HG02852 (cell line): ENCODE results near the gene TKT.
A peak's percentile ranks its signal among the peaks of the same experiment; 100 is the strongest.

Experiments
- ATAC-seq: cut with Tn5 transposase; IDR thresholded peaks from one replicate; pipeline ENCODE4 v1.9.1; 2021; ENCODE audit warnings: mild to moderate bottlenecking, moderate library complexity; ENCODE audit not compliant: unreplicated experiment

Gene TKT

DNA sequence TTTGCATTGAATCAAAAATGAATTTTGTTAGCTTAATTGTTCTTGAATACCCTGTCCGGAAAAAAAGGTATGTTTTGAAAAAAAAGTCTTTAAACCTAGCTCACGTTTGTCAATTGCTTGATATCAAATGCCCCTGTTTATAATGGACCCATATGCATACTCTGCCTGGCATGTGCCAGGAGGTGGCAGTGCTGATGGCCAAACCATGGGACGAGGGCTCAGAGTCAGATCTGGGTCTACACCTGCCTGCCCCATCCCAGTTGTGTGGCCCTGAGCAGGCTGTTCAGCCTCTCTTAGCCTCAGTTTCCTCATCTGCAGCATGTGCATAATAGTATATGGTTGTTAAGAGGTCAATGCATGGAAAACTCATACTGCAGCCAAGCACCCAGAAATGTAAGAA, 56.0 kb downstream of the TKT start:
- ATAC-seq, result no peak

DNA sequence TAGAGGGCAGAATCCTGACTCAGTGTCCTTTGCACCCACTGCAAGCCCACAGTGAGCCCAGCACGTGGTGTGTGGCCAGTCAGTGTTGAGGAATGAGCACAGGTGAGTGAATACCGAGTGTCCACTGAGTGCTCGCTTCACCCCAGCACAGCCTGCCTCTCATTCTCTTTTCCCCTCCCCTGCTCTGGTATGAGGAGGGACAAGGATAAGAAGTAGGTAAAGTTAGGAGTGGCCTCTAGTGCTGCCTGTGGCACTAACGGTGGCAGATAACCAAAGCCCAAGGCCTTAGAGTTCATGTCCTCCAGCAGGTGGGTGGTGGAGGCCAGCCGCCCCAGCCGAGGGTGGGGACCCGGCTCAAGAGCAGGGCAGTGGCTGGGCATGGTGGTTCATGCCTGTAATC, 56.8 kb downstream of the TKT start:
- ATAC-seq, result no peak

DNA sequence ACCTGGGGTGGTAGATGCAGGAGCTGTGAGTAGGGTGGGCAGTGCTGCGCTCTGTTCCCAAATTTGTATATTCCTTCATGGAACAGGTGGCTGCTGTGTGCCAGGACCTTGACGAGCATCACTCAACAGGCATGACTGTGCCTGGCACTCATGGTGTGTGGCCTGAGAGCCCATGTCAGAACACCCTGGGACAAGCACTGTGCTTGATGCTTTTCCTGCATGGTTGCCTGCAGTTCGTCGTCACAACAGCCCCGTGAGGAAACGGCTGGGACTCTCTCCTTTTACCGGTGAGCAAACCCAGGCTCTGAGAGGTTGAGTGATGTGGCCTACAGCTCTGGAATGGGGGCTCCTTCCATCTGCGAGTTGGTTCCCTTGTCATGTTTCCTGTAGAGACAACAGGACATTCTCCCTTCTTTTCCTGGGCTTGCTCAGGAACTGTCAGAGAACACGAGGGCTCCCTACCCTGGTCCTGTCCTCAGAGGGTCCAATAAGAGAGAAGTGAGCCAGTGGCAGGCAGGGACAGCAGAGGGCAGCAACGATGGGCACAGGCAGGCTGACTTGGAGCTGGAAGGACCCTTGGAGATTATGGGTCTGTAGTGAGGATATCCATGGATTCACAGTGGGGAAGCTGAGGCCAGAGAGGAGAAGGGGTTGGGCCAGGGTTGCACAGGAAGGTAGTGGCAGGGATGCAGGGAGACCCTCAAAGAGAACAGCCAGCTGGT, 57.4 kb downstream of the TKT start:
- ATAC-seq, result no peak

DNA sequence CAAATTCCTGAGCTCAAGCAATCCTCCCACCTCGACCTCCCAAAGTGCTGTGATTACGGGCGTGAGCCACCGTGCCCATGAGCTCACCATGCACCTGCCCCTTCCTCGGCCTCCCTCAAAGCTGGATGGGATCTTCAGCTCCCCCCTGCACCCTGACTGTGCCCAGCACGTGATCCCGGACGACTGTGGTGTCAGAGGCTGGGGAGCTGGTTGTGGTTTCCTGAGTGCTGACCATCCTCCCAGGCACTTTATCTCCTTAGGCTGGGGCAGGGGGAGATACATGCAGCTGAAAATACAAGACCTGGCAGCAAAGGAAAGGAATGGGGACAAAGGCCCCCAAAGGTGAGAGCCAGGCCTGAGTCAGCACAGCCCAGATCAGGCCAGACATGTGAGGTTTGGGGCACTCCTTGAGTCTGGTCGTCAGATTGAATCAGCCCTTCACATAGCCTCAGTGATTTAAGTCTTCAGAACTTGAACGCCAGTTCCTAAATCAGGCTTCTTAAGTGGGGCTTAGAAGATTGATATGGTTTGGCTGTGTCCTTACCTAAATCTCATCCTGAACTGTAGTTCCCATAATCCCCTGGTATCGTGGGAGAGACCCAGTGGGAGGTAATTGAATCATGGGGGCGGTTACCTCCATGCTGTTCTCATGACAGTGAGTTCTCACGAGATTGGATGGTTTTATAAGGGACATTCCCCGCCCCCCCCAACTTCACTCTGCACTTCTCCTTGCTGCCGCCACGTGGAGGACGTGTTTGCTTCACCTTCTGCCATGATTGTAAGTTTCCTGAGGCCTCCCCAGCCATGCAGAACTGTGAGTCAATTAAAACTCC, 59.0 kb downstream of the TKT start:
- peak; percentile 37 for ATAC-seq

DNA sequence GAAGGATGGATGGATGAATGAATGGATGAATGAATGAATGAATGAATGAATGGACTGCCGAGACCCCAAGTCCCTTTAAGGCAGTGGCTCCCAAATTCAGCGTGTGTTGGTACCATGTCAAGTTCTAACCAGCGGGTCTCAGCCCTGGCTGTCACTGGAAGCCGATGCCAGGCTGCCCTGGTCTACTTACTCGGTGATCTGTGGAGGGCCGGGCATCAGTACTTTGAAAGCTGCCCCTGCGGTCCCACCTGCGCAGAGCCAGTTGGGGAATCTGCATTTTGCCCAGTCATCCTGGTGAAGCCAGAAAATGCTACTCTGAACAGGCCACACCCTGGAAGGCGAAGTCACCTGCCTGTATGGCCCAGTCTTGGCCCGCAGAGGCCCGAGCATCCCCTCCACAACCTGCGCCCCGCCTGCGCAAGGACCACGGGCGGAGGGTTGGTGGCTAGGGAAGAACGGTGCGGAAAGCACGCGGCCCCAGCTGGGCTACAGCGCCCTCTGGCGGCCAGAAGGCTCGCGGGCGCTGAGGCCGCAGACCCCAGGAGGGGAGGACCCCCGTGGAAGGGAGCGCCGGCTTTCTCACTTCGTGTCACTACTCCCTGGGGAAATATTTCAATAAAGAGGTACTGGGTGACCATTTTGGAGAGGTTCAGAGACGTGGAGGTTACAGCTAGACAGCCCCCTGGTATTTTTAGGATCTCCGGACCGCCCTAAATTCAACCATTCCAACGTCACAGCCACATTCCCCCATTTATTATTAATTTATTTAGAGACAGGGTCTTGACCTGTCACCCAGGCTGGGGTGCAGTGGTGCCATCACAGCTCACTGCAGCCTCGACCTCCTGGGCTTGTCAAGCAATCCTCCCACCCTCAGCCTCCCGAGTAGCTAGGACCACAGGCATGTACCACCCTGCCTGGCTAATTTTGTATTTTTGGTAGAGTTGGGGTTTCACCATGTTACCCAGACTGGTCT, 59.9 kb downstream of the TKT start:
- ATAC-seq, result peak; percentile 33

DNA sequence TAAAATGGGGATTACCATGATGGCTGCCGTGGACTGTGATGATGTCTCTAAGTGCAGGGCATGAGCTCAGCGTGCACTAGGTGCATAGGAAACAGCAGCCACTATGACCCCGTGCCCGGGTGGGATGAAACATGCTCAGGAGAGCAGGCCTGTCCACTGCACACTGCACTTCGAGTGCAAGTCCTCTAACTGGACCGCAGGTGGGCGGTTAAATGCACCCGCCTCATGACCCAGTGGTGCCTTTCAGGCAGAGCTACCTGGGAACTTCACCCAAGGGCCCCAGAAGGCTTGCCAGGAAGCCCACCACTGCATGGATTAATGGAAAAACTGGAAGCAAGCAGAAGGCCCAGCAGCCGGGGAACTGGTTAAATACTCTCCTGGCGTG, 60.8 kb downstream of the TKT start:
- ATAC-seq, result no peak

DNA sequence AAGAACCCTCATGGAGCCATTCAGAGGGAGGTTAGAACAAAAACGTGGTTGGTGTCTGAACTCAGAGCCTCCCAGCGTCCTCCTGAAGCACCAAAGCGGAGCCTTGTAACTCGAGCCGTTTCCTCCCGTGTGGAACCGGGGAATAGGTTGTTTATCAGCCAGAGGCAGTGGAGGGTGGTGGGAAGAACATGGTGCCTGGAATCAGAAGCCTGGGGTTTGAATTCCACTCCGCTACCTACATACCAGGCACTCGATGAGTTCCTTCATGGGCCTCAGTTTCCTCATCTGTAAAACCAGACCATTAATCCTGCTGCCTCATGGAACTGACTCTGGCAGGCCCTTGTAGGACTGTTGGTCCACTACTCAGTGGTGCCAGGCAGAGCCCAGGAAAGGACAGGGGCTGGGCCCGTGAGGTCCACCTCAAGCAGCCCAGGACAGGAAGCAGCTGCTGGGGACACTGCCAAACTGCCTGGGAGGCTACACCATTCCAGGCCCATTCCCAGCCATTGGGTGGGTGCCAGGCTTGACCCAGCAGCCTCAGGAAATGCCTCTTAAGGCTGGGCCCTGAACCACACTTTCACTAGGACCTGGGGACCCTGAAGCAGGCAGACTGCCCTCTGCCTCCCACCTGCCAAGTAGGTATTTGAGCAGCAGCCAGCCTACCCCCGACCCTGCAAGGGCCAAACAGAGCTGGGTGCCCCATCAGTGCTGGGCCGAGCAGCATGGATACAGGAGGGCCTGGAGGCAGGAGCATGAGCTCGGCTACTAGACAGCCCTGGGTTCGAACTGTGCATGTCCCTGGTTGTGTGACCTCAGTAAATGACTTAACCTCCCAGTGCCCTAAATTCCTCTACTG, 61.4 kb downstream of the TKT start:
- no peak for ATAC-seq

DNA sequence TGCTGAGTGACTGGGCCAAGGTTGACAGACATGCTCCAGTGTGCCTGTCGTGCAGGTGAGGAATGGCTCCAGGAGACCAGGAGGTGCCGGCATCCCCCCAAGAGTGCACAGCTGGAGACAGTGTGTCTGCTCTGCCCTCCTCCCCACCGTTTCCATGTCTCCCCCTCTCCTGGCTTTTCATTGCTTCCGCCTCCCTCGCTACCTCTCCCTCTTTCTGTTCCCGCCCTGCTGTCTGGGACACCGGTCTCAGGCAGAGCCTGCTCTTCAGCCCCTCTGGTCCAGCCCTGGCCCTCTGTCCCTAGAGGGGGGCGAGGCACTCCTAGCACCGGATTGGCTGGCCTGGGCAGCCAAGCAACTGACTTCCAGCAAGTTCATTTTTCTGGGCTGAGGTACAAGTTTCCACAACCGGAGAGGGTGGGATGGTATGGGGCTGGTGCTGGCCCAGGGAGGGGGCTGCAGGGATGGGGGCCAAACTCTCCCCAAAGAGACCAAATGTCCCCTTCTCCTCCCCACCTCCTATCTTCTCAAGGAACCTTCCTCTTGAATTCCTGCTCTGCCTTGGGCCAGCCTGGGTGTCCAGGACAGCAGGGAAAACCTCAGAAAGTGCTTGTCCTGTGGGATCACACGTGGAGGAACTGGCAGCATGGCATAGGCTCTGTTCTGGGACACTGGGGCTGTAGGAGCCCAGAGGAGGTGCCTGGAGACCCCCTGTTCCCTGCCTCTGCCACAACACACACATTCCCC, 62.2 kb downstream of the TKT start:
- no peak for ATAC-seq

DNA sequence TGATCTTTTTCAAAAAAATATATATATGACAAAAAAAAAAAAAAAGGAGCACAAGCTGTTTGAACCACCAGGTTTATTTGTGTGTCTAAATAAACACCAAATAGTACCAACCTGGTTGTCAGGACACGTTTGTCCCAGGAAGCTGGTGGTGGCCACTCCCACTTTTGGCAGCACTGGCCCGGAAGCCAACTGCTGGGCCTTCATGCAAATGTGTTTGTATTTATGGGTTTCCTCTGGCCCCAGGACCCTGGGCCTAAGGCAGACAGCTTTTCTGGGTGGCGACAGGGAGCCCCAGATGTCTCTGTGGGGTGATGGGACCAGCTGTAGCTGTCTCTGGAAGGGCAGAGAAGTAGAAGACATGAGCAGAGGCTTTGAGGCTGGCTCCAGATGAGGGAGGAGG, 63.2 kb downstream of the TKT start:
- peak; percentile 49 for ATAC-seq

DNA sequence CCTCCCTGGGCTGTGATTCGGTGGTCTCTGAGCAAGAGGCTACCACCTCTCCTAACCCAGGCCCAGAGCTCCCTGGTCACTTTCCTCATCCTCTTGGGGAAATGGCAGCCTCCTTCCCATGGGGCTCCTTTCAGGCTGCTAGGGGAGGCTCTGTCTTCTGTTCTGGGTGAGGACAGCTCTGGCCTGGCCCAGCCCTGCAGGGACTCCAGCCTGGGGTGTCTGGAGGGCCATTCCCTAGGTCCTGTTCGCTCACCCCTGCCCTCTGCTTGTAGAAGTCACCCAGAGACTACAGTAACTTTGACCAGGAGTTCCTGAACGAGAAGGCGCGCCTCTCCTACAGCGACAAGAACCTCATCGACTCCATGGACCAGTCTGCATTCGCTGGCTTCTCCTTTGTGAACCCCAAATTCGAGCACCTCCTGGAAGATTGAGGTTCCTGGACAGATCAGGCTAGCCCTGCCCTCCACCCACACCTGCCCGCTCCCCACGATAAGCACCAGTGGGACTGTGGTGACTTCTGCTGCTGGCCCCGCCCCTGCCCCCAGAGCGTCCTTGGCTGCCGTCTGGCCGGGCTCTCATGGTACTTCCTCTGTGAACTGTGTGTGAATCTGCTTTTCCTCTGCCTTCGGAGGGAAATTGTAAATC, 63.9 kb downstream of the TKT start:
- no peak for ATAC-seq

DNA sequence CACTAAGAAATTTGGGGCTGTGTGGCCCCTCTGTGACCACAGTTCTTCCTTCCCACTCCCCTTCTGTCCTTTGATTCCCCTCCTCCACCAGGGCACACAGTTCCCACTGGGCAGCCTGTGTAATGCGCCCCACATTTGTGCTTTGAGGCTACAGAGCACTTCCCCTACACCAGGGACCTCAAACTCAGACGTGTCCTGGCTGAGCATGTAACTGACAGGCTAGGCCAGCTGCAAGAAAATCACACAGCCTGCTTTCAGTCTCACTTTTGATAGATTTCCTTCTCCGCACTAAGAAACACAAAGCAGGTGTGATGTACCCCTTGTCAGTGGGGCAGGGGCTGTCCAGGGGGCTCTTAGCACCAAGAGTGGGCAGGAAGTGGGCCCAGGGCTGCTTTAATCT, 65.2 kb downstream of the TKT start:
- ATAC-seq, result peak; percentile 47

DNA sequence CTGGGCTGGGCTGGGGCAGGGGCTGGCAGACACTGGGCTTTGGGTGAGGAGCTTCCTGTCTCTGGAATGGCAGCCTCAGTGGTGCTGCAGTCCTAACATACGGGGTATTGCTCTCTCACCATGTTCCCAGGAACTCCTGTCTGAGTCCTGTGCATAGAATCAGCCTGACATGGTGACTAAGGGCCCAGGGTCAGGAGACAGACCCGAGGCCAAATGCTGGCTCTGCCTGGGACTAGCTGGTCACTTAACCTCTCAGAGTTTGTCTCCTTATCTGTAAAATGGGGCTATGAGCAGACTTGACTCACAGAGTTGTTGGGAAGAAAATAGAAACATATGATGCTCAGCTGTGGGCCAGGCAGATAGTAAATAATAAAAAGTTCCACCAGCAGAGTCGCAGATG, 66.5 kb downstream of the TKT start:
- no peak for ATAC-seq

DNA sequence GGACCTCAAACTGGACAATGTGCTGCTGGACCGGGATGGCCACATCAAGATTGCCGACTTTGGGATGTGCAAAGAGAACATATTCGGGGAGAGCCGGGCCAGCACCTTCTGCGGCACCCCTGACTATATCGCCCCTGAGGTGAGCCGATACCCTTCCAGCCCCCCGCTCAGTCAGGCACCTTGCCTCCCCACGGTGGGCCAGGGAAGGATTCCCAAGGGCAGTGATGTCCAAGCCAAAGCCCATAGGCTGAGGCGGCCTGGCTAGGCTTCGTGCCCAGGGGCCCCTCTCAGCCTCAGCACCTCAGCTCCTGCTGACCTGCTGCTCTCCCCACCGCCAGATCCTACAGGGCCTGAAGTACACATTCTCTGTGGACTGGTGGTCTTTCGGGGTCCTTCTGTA, 67.1 kb downstream of the TKT start:
- no peak for ATAC-seq

DNA sequence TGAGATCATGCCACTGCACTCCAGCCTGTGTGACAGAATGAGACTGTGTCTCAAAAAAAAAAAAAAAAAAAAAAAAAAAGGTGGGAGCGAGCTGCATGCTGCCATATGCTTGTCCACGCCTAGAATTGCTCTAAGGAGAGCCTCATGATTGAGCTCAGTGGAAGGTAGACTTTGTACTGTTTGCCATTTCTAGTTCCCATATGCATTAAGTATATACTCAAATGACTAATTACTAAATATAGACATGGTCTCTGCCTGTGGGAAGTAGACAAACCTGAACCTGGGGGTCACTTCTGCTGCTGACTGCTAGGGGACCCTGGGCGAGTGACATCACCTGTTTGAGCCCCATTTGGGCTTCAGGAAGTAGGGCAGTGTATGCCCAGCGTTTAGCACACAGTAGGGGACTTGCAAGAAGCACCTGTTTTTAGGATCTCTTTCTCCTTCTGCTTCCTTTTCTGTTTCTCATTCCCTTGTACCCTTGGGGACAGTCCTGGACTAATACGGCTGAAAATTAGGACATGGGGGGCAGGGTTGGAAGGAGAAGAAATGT, 67.6 kb downstream of the TKT start:
- no peak for ATAC-seq

DNA sequence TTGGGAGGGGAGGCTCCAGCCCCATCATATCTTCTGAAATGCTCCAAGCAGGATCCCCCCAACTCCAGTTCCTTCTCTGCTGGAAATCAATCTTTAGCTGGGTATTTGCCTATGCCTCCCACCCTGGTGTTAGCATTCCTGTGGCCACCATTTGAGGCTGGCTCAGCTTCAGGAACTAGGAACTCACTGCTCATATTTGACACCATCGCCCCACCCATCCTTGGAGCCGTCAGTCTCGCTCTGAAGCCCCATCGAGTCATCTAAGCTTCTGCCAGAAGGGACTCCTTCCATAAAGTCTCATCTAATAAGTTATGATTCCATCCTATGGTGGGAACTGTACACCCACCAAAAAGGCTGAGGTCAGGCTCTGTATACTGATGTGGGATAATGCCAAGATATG, 68.4 kb downstream of the TKT start:
- ATAC-seq, result no peak

DNA sequence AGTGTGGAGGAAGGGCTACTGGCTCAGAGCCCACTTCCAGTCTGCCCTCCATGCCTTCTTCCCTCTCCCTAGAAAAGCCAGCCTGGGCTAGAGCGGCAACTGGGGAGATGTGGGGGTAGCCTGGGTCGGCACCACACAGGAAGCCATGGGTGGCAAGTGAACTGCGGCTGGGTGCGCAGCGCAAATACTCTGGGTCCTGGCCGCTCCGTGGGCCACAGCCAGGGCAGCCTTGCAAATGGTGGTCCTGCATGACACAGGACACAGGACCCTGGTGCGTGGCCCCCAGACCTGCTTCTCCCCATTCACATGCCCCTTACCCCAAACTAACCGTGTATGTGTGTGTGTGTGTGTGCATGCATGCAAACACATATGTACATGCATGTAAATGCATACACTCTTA, 69.1 kb downstream of the TKT start:
- no peak for ATAC-seq

DNA sequence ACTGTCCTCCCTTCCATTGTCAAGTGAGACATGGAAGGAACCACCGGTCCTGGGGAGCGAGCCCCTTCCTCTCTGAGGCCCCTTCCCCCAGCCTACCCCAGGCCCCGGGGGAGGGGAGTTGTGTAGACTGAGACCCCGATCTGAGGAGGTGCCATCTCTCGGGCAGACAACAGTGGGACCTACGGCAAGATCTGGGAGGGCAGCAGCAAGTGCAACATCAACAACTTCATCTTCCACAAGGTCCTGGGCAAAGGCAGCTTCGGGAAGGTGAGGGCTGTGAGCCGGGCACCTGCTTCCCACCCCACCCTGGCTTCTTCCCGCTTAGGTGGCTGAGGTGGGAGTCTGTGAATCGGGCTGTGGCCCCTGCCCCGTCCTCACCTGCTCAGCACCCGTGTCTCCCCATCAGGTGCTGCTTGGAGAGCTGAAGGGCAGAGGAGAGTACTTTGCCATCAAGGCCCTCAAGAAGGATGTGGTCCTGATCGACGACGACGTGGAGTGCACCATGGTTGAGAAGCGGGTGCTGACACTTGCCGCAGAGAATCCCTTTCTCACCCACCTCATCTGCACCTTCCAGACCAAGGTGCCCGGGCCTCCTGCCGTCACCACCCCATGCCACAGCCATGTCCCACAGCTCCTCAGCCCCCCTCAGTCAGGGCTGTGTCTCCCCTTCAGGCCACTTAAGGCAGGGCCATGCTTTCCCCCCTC, 69.9 kb downstream of the TKT start:
- ATAC-seq, result no peak

DNA sequence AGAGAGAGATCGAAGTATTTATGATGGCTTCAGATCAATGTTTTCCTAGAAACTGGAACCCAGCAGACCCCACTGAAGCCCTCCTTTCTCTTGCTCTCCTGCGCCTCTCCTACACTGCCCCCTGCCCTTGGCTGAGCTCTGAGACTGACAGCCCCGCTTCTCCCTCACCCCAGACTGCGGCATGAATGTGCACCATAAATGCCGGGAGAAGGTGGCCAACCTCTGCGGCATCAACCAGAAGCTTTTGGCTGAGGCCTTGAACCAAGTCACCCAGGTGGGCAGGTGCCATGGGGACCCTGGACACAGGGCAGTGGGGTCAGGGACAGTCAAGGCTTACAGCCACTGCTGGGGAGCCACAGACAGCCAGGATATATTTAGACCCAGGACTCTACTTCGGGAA, 71.1 kb downstream of the TKT start:
- no peak for ATAC-seq
